NCI-H2196 treated with DMSO at 0.1 percent for 48 hours (cell line): Measurements from ENCODE around the gene OR5C1.
"Not testable (repeated sequence)": the region's sequence is repeated elsewhere in the genome, so short reads cannot be mapped to it uniquely, and the experiment has no call there.

Source experiments
- DNase-seq: peaks from one replicate; lab custom pipeline; 2025; ENCODE audit not compliant: unreplicated experiment; lab: John Stamatoyannopoulos, UW

The OR5C1 gene

GRCh38 chr9:122810306-122810946 lies 21.7 kb downstream of the OR5C1 start:
- DNase-seq: peak; percentile 75

DNA sequence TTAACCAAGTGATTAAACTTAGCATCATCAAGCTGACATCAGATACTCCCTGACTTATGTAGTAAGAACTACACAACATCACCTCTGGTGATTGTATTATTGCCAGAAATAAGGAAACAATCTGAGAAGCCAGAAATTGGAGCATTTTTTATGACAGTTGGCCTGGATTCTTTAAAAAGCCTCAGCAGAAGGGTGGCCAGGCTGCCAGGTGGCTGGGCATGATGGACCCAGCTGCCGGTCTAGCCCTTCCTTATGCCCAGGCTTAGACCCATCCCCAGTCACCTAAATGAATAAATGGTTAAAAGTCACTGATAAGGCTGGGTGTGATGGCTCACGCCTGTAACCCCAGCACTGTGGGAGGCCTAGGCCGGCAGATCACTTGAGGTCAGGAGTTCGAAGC lies 24.0 kb downstream of the OR5C1 start:
- DNase-seq: no peak

DNA sequence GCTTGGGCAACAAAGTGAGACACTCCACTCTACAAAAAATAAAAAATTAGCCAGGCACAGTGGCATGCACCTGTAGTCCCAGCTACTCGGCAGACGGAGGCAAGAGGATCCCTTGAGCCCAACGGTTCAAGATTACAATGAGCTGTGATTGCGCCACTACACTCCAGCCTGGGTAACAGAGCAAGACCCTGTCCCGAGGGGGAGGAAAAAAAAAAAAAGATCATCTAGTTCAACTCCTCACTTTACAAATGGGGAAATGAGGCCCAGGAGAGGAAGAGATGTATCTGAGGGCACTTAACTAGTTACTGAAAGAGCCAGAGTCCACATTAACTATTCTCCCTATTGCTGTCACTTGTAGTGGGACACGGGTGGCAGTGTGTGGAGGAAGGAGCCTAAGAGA lies 25.8 kb downstream of the OR5C1 start:
- DNase-seq: no peak

DNA sequence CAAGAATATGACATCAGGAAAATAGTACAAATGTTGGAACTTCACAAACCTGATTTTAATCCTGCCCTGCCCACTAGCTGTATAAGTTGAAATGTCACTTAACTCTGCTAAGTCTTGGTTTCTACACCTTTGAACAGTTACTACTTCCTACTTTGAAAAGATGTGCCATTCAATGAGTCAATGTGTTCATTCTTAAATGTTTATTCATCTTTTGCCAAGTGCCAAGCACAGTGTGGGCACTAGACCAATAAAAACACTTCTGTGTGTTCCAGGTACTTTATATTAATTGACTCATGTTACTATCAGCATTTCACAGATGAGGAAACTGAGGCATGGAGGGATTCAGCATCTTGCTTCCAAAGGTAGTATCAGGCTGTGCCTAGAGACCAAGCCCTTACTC lies 26.8 kb downstream of the OR5C1 start:
- DNase-seq: no peak

DNA sequence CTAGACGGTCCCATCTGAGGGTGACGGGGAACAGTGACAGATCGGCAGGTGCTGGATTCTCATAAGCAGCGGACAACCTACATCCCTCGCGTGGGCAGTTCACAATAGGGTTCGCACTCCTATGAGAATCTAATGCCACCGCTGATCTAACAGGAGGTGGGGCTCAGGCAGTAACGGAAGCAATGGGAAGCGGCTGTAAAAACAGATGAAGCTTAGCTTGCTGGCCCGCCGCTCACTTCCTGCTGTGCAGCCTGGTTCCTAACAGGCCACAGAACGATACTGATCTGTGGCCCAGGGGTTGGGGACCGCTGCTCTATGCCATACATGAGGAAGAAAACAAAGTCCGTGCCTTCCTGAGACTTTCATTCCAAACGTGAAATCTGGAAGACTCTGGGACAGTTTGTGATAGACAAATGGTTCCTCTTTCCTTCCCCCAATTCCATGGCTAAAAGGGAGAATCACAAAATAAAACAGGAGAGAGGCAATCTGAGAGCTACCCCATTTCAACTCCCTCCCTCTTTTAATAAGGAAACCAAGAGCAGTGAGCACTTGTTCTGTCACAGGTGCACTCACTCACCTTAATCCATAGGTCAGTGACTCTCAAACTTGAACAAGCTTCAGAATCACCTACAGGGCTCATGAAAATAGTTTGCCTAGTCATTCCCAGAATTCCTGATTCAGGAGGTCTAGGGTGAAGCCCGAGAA lies 27.6 kb downstream of the OR5C1 start:
- no peak for DNase-seq

GRCh38 chr9:122819326-122819725 lies 30.6 kb downstream of the OR5C1 start:
- no peak for DNase-seq

- no peak for DNase-seq
Observed at GRCh38 chr9:122819791-122820489, 31.2 kb downstream of the OR5C1 start.

DNA sequence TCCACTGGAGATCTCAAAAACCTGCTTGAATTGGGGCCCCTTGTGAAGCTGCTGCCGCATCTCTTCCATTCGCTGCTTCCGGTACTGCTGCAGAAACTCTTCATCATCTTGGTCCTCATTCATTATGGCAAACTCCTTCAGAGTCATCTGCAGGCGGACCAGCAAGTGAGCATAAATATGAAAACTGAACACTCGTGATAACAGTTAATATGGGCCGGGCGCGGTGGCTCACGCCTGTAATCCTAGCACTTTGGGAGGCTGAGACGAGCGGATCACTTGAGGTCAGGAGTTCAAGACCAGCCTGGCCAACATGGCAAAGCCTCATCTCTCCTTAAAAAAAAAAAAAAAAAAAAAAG lies 31.7 kb downstream of the OR5C1 start:
- DNase-seq: no peak

DNA sequence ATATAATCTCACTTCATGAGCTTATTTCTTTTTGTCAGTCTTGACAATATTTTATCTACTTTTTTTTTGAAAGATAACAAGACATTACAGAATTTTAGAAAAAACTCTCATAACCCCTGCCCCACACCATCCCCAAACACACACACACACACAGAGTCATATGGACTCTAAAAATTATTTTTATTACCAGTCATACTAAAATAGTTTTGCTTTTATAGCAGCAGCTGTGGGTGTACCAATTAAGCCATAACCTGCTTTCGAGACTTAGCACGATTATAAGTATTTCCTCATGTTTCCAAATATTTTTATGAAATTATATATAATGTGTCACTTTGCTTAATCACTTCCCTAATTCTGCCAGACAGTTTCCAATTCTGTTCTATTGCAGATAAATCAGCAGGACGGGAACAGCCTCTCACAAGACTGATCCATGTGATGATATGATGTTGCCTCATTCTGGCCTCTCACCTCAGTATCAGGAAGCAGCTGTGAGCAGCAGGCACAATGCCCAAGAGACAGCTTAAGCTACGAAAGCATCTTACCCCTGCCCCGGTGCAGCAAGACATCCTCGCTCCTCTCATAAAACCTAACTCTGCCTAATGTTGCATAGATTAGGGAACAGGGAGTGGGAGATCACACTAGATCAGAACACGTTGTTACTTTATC lies 32.7 kb downstream of the OR5C1 start:
- DNase-seq: no peak

- DNase-seq: no peak
Observed at GRCh38 chr9:122822056-122822455, 33.3 kb downstream of the OR5C1 start.

- DNase-seq: no peak
Observed at GRCh38 chr9:122822938-122823337, 34.2 kb downstream of the OR5C1 start.

- no peak for DNase-seq
Observed at GRCh38 chr9:122827761-122828093, 39.0 kb downstream of the OR5C1 start.

- DNase-seq: not testable (repeated sequence)
Observed at GRCh38 chr9:122828965-122829284, 40.2 kb downstream of the OR5C1 start.

- no peak for DNase-seq
Observed at GRCh38 chr9:122832194-122832593, 43.5 kb downstream of the OR5C1 start.

- no peak for DNase-seq
Observed at GRCh38 chr9:122835313-122835731, 46.6 kb downstream of the OR5C1 start.

DNA sequence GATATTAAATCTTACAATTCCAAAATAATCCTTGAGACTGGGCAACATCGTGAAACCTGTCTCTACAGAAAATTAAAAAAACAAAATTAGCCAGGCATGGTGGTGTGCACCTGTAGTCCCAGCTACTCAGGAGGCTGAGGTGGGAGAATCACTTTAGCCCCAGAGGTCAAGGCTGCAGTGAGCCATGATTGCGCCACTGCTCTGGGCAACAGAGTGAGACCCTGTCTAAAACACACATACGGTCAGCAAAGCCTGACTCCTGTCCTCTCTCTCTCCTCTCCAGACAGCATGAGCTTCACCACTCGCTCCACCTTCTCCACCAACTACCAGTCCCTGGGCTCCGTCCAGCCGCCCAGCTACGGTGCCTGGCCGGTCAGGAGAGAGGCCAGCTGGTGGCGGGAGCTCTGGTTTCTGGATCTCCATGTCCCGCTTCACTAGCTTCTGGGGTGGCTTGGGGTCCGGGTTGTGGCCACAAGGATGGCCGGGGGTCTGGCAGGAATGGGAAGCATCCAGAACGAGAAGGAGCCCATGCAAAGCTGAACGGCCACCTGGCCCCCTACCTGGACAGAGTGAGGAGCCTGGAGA lies 48.6 kb downstream of the OR5C1 start:
- DNase-seq: no peak

GRCh38 chr9:122838441-122838840 lies 49.7 kb downstream of the OR5C1 start:
- not testable (repeated sequence) for DNase-seq
